ENCODE data around the gene KCNG1. TPM values are rescaled to one million over a fixed set of nuclear protein-coding genes. Genes with fewer than 3 reads are reported as not detected.

The KCNG1 gene
- total RNA-seq, 1 donor from 2014 or later: 13.0 TPM

DNA sequence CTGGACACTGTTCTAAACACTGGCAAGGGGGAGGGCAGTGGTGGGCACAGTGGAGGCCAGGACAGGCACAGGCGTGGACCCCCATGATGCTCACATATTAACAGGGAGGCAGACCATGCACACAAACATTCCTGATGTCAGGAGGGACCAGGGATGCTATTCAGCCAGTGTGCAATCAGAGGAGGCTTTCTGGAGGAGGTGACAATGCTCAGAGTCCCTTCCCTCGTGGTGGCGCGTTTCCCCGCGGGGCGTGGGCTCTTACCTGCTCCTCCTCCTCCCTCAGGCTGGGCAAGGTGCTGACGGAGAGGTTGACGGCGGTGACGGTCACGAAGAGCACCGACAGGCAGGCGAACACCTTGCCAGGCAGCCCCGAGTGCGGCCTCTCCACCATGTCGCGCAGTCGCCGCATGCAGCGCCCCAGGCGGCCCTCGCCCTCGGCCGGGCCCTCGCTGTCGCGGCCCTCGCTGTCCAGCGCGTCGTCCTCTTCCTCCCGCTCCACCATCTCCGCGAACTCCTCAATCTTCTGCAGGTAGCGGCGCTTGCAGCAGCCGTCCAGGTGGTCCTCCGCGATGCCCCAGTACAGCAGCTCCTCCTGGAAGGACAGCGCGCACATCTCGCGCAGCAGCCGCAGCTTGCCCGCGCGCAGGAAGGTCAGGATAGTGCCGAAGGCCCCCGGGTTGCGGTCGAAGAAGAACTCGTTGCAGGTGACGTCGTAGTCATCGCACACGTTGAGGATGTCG lies 13.4 kb downstream of the KCNG1 start:
- Mint-ChIP-seq H3K27me3 (ENCODE audit: low read depth) (no peaks in the 10 kb centered on the region), H3K27ac (ENCODE audit: unreplicated experiment) (no peak overlapping the region), H3K4me1 (ENCODE audit: low read depth) (peaks cover 16% of the 10 kb centered on the region), H3K36me3 (ENCODE audit: low read depth) (peaks cover 4% of the 10 kb centered on the region), H3K9me3 (ENCODE audit: low read depth) (no peaks in the 10 kb centered on the region), H3K4me3 (ENCODE audit: unreplicated experiment) (no peak overlapping the region)
- TF ChIP-seq, protein P1, sequence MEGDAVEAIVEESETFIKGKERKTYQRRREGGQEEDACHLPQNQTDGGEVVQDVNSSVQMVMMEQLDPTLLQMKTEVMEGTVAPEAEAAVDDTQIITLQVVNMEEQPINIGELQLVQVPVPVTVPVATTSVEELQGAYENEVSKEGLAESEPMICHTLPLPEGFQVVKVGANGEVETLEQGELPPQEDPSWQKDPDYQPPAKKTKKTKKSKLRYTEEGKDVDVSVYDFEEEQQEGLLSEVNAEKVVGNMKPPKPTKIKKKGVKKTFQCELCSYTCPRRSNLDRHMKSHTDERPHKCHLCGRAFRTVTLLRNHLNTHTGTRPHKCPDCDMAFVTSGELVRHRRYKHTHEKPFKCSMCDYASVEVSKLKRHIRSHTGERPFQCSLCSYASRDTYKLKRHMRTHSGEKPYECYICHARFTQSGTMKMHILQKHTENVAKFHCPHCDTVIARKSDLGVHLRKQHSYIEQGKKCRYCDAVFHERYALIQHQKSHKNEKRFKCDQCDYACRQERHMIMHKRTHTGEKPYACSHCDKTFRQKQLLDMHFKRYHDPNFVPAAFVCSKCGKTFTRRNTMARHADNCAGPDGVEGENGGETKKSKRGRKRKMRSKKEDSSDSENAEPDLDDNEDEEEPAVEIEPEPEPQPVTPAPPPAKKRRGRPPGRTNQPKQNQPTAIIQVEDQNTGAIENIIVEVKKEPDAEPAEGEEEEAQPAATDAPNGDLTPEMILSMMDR (IDR thresholded peaks at IDR 0.05): no peak
- no peak for DNase-seq (ENCODE audit: low spot score)

DNA sequence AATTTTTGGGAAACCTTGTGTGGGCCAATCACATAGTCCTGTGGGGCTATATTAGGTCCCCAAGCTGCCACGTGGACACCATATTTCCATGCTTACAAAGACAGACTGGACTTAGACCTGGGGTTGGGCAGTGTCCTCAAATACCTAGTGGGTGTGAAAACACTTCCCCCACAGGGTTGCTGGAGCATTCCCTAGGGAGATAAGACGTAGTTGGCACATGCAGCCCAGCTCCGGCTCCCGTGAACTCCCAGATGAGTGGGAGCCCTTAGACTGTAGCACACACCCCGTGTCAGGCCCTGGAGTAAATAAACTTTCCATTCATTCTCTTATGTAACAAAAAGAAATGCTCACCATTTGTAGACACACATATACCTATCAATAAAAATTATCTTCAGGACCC lies 14.2 kb downstream of the KCNG1 start:
- TF ChIP-seq, protein P1 (IDR thresholded peaks at IDR 0.05): no peak
- H3K4me3 Mint-ChIP-seq (ENCODE audit: unreplicated experiment): no peak overlapping the region
- no peak for DNase-seq (ENCODE audit: low spot score)
- peaks cover 6% of the 10 kb centered on the region for H3K36me3 Mint-ChIP-seq (ENCODE audit: low read depth)
- no peaks in the 10 kb centered on the region for H3K9me3 Mint-ChIP-seq (ENCODE audit: low read depth)
- H3K27me3 Mint-ChIP-seq (ENCODE audit: low read depth): no peaks in the 10 kb centered on the region
- peaks cover 8% of the 10 kb centered on the region for H3K4me1 Mint-ChIP-seq (ENCODE audit: low read depth)
- H3K27ac Mint-ChIP-seq (ENCODE audit: unreplicated experiment): no peak overlapping the region

DNA sequence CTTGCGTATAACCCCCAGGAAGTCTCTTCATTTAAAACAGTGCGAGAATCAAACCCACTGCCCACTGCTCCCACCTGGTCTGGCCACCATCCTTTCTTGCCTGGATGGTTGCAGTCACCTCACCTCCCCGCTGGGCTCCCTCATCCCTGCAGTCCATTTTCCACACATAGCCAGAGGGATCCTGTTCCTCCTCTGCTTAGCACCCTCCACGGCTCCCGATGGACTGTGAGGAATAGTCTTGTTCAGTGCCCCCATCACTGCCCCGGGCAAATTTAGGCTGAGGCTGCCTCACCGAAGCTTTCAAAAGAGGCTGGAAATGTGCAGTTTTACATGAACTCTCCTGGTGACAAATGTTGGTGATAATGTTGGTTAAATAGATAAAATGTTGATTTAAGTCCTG lies 17.7 kb downstream of the KCNG1 start:
- no peaks in the 10 kb centered on the region for H3K9me3 Mint-ChIP-seq (ENCODE audit: low read depth)
- H3K4me1 Mint-ChIP-seq (ENCODE audit: low read depth): no peaks in the 10 kb centered on the region
- no peak overlapping the region for H3K27ac Mint-ChIP-seq (ENCODE audit: unreplicated experiment)
- H3K4me3 Mint-ChIP-seq (ENCODE audit: unreplicated experiment): no peak overlapping the region
- TF ChIP-seq, protein P1 (IDR thresholded peaks at IDR 0.05): no peak
- peak; percentile 57 for DNase-seq (ENCODE audit: low spot score)
- H3K36me3 Mint-ChIP-seq (ENCODE audit: low read depth): peaks cover 6% of the 10 kb centered on the region
- peaks cover 3% of the 10 kb centered on the region for H3K27me3 Mint-ChIP-seq (ENCODE audit: low read depth)

DNA sequence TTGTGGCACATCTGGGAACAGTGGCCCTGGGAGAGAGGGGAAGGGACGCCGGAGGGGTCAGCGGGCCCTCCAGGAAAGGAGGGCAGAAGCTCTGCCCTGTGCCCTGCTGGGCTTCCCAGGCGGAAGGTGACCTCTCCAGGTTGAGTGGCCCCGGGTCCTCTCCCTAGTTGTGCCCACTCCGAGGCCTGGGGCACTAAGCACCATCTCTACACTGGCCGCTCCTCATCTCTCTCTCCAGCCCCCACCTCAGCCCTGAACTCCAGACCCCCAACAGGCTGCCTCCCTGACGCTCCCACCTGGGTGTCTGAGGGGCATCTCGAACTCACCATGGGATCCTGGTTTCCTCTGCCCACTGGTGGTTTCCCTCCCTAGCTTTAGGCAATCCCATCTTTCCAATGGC lies 18.1 kb downstream of the KCNG1 start:
- peaks cover 3% of the 10 kb centered on the region for H3K27me3 Mint-ChIP-seq (ENCODE audit: low read depth)
- H3K9me3 Mint-ChIP-seq (ENCODE audit: low read depth): no peaks in the 10 kb centered on the region
- DNase-seq (ENCODE audit: low spot score): peak; percentile 65
- TF ChIP-seq, protein P1 (IDR thresholded peaks at IDR 0.05): no peak
- H3K4me1 Mint-ChIP-seq (ENCODE audit: low read depth): no peaks in the 10 kb centered on the region
- no peak overlapping the region for H3K27ac Mint-ChIP-seq (ENCODE audit: unreplicated experiment)
- peaks cover 6% of the 10 kb centered on the region for H3K36me3 Mint-ChIP-seq (ENCODE audit: low read depth)
- H3K4me3 Mint-ChIP-seq (ENCODE audit: unreplicated experiment): no peak overlapping the region

GRCh38 chr20:51004305-51004727 lies 18.6 kb downstream of the KCNG1 start:
- DNase-seq (ENCODE audit: low spot score): peak; percentile 90
- H3K27me3 Mint-ChIP-seq (ENCODE audit: low read depth): peaks cover 3% of the 10 kb centered on the region
- H3K9me3 Mint-ChIP-seq (ENCODE audit: low read depth): no peaks in the 10 kb centered on the region
- TF ChIP-seq, protein P1 (IDR thresholded peaks at IDR 0.05): no peak
- H3K27ac Mint-ChIP-seq (ENCODE audit: unreplicated experiment): no peak overlapping the region
- no peaks in the 10 kb centered on the region for H3K4me1 Mint-ChIP-seq (ENCODE audit: low read depth)
- no peak overlapping the region for H3K4me3 Mint-ChIP-seq (ENCODE audit: unreplicated experiment)
- H3K36me3 Mint-ChIP-seq (ENCODE audit: low read depth): peaks cover 6% of the 10 kb centered on the region
